IPS-NIHi11 (cell line): ENCODE results near the gene TEX53.

Experiments
- DNase-seq: peaks from one replicate; pipeline ENCODE4 v3.0.0; 2012; ENCODE audit warnings: mixed read lengths, low spot score

Gene TEX53

GRCh38 chr9:114680259-114681001 lies 22.8 kb upstream of the TEX53 start:
- DNase-seq, result no peak

GRCh38 chr9:114678795-114679194 lies 21.2 kb upstream of the TEX53 start:
- DNase-seq, result no peak

GRCh38 chr9:114678130-114678529 lies 20.5 kb upstream of the TEX53 start:
- no peak for DNase-seq

GRCh38 chr9:114677418-114677817 lies 19.8 kb upstream of the TEX53 start:
- DNase-seq, result peak; percentile 34

DNA sequence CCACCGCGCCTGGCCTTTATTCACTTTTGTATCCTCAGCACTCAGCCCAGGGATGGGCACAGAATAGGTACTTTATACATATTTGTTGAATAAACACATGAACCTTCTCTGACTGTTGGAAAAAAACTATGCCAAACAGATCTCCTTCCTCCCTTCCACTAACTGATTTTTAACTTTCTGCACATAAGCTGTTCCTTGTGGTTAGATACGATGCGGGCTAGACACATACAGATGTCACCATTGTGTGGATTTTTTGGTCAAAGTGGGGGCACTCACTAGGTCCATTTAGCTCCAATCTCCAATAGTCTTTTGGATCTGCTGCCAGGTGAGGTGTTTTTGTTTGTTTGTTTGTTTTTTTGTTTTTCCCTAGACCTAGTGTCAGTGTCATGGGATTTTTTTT lies 19.3 kb upstream of the TEX53 start:
- no peak for DNase-seq

GRCh38 chr9:114674798-114675540 lies 17.4 kb upstream of the TEX53 start:
- DNase-seq, result no peak

GRCh38 chr9:114674076-114674797 lies 16.6 kb upstream of the TEX53 start:
- DNase-seq, result no peak

GRCh38 chr9:114671605-114672004 lies 14.0 kb upstream of the TEX53 start:
- no peak for DNase-seq

DNA sequence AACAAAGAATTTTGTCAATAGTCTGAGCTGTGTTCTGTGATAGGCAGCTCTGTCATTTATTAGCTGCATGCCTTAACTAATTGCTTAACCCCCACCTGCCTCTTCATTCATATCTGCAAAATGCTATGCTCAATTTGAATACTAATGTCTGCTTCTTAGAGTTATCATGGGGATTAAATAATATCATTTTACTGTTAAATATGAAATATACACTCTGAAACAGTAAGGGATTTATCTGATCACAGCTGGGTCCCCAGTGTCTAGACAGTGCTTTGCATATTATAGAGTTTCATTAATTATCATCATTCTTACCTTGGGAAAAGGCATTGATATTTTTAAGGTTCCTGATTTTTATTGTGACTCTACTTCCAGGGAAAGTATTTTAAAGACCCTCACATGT lies 12.4 kb upstream of the TEX53 start:
- DNase-seq, result no peak

DNA sequence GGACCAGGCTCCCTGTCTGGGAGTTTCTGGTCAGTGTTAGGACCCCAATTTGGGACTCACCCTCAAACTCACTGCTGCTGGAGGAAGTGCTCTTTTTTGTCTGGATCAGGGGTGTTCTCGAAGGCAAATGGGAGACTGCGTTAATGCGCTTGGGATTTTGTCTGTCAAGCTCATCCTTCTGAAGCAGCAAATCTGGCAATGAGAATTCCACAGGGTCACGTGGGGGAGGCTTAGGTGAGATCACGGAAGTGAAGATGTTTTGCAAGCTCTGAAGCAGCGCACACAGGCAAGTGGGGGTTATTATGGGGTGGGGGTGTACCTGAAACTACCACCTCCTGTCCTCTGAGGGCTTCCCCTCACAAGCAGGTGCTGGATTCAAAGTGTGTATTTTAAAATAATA lies 10.5 kb upstream of the TEX53 start:
- no peak for DNase-seq

- no peak for DNase-seq
Measured at GRCh38 chr9:114666851-114667250, 9.2 kb upstream of the TEX53 start.

GRCh38 chr9:114666401-114666800 lies 8.8 kb upstream of the TEX53 start:
- no peak for DNase-seq

GRCh38 chr9:114664181-114664580 lies 6.6 kb upstream of the TEX53 start:
- no peak for DNase-seq

DNA sequence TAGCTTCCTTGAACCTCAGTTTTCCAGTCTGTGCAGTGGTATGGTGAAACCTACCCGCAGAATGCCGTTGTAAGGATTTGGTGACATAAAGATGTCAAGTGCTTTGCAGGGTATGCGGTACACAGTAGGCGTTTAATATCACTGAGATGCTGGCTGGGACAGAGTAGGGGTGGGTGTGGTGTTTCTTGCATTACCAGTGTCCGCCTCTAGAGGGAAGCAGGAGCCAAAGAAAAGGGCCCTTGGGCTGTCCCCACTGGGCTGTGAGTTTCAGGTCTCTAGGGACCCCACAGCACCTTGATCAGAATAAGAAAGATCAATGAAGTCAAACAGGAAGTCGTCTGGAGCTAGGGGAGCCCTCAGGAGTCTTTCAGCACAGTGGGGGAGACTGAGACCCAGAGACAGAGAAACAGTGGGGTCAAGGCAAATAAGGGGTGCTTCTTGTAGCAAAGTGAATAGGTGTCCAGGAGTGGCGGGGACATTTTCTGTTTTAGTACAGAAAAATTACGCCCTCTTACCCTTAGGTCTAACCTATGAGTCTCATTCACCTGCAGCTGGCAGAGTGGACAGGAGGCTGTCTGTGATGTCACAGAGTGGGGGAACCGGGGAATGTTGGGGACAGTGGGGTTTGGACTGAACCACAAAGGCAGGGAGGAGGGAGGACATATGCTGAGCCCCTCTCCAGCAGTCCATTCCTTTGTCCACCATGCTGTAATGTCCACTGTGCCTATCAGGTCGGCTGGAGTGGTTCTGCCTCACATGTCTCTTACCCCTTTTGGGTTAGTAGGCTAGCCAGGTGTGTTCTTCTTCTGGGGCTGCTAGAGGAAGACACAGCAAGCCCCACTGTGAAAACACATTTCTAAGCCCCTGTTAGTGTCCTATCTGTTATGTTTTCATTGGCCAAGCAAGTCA lies 4.7 kb upstream of the TEX53 start:
- peak; percentile 91 for DNase-seq

GRCh38 chr9:114656301-114656700 lies 1.3 kb downstream of the TEX53 start:
- no peak for DNase-seq

GRCh38 chr9:114655689-114656088 lies 1.9 kb downstream of the TEX53 start:
- DNase-seq, result no peak

GRCh38 chr9:114653556-114654159 lies 3.9 kb downstream of the TEX53 start:
- peak; percentile 84 for DNase-seq

DNA sequence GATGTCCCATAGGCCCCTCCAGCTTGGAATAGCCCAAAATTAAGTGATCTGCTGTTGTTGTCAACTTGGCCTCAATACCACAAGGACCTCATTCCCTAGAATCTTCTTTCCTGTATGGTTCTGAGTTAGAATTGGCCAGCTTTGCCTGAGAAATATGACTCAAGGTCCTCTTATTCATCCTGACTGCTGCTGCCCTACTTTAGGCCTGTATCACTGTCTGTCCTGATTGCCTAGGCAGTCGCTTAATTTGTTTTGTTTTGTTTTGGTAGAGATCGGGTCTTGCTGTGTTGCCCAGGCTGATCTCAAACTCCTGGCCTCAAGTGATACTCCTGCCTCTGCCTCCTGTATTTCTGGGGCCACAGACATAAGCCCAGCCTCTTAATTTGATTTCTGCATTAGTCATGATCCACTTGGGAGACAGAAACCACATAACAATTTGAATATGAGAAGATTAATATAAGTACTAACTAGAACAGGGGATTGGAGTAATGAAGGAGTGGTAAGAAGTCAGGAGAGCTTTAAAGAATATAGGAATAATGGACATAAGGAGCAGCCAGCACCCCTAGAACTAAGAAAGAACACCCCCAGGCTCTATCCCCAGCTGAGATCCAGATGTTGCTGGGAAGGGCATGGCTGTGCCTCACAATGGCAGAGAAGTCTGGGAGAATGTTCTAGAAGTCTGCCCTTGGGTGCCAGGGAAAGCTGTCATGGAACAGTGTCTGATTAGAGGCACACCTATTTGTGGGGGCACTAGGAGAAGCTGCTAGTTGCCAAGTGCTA lies 4.6 kb downstream of the TEX53 start:
- DNase-seq, result no peak

DNA sequence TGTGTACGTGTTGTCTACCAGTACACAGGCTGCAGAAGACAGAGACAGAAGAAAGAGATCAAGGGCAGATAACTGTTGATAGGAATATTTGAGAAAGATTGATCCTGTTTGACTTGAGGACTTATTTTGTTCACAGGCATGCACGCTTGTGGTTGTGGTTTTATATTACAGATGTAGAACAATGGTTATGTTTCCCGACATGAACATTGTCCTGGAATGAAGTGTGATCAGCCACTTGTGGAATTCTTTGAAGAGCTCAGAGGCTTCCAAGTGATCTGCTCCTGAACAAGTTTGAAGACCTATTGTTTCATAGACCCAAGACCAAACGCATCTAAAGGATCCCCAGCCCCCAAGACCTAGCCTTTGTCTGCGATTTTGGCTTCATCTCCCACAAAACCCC lies 13.7 kb downstream of the TEX53 start:
- no peak for DNase-seq

GRCh38 chr9:114643001-114643400 lies 14.6 kb downstream of the TEX53 start:
- no peak for DNase-seq

DNA sequence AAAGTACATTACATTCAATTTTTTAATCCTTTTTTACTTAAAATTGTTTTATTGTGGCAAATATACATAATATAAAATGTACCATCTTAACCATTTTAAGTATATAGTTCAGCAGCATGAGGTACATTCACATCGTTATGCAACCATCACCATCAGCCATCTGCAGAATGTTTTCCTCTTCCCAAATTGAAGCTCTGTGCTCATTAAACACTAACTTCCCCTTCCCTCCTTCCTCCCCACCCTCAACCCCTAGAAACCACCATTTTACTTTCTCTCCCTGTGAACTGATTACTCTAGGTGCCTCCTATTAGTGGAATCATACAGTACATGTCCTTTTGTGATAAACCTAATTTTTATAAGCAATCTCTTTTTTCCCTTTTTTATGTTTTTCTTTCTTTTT lies 15.6 kb downstream of the TEX53 start:
- DNase-seq, result no peak
